GM21529 (cell line): Measurements from ENCODE around the gene GNB3.
"Not testable (repeated sequence)": the region's sequence is repeated elsewhere in the genome, so short reads cannot be mapped to it uniquely, and the experiment has no call there.

Experiments used
- ATAC-seq: cut with Tn5 transposase; IDR thresholded peaks from one replicate; pipeline ENCODE4 v1.9.1; 2021; ENCODE audit not compliant: unreplicated experiment

GNB3 gene

GRCh38 chr12:6874015-6874368 lies 33.3 kb downstream of the GNB3 start:
- ATAC-seq, result not testable (repeated sequence)

- not testable (repeated sequence) for ATAC-seq
These were observed 39.1 kb downstream of the GNB3 start for GRCh38 chr12:6879824-6880223.

GRCh38 chr12:6883252-6883651 lies 42.5 kb downstream of the GNB3 start:
- no peak for ATAC-seq

- ATAC-seq, result no peak
These were observed 43.0 kb downstream of the GNB3 start for GRCh38 chr12:6883683-6884082.

GRCh38 chr12:6884539-6884938 lies 43.8 kb downstream of the GNB3 start:
- ATAC-seq, result no peak

- ATAC-seq, result not testable (repeated sequence)
These were observed 45.7 kb downstream of the GNB3 start for GRCh38 chr12:6886206-6886999.

- no peak for ATAC-seq
These were observed 46.7 kb downstream of the GNB3 start for GRCh38 chr12:6887460-6887859.

GRCh38 chr12:6888360-6888759 lies 47.6 kb downstream of the GNB3 start:
- ATAC-seq, result no peak

- ATAC-seq, result not testable (repeated sequence)
These were observed 48.1 kb downstream of the GNB3 start for GRCh38 chr12:6888794-6889193.

GRCh38 chr12:6889775-6890573 lies 49.2 kb downstream of the GNB3 start:
- not testable (repeated sequence) for ATAC-seq

GRCh38 chr12:6890789-6891645 lies 50.3 kb downstream of the GNB3 start:
- peak; percentile 95 for ATAC-seq

- ATAC-seq, result no peak
These were observed 50.9 kb downstream of the GNB3 start for GRCh38 chr12:6891646-6892001.

- ATAC-seq, result not testable (repeated sequence)
These were observed 52.0 kb downstream of the GNB3 start for GRCh38 chr12:6892683-6893082.

GRCh38 chr12:6894321-6894720 lies 53.6 kb downstream of the GNB3 start:
- no peak for ATAC-seq
